ENCODE results near the gene STRN3. TPM values are rescaled to one million over a fixed set of nuclear protein-coding genes. Genes with fewer than 3 reads are reported as not detected.

STRN3 gene
- total and polyA plus RNA-seq, 2 of the 8 experiments (the other 6 are each of a cell fraction or from before 2014, with no cell fraction given) = 8.7 to 38.1 TPM

DNA sequence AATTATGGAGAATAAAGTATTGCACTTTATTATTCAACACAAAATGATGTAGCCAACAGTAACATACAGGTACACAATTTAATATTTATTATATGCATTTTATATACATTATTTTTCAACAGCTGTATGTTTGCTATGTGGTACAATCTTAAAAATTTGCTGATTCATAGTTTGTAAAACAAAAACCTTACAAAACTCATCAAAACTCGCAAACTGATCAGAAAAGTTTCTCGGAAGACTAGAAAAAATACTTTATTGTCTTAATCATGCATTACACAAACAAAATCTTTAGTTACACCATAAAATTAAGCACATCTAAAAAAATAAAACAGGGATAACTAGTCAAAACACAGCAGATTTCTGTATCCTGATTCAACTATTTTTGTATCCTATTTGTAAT, 132.4 kb downstream of the STRN3 start:
- no peak overlapping the region for H4K8ac ChIP-seq (ENCODE audit: extremely low read depth, insufficient read depth, low read length)
- no peak overlapping the region for H3K27ac ChIP-seq (ENCODE audit: low read depth, low read length)
- no peak overlapping the region for H2AK5ac ChIP-seq (ENCODE audit: low read depth, low read length)
- ChIA-PET POLR2A (ENCODE audit: partially characterized antibody) (no interaction called here), CTCF (ENCODE audit: partially characterized antibody) (no interaction called here)
- H3K9ac ChIP-seq (replicated peaks in 1 of 4; ENCODE audit: extremely low read depth in 1 of 4, low read depth in 3 of 4, low read length in 3 of 4) = no peak overlapping the region
- no peaks in the 10 kb centered on the region for H3K9me3 ChIP-seq (ENCODE audit: insufficient read depth in 2 of 2, low read depth in 1 of 2, low read length in 1 of 2)
- H3K27me3 ChIP-seq (replicated peaks in 1 of 4; ENCODE audit: control insufficient read depth in 3 of 4, extremely low read depth in 1 of 4, insufficient read depth in 3 of 4, low read length in 3 of 4) = no peaks in the 10 kb centered on the region
- 91% methylated on average over 2 of the region's 2 CpGs; no CpG with 5 or more reads in 1 of the 2 experiments for WGBS, 2 experiments (ENCODE audit: extremely low coverage in 1 of 2, insufficient coverage in 1 of 2, insufficient read length in 1 of 2, insufficient replicate concordance in 2 of 2, low coverage in 1 of 2, low lambda C conversion rate in 2 of 2, missing lambda C conversion rate in 1 of 2)
- H2BK20ac ChIP-seq (ENCODE audit: low read length) = no peak overlapping the region
- FAIRE-seq (no peak), DNase-seq (ENCODE audit: low read depth in 1 of 2, low spot score in 2 of 2) (no peak)
- no peak overlapping the region for H3K4ac ChIP-seq (replicated peaks; ENCODE audit: insufficient read length, low read depth, low read length)
- no peak overlapping the region for H4K5ac ChIP-seq (ENCODE audit: insufficient read length, low read depth, low read length)
- H2BK120ac ChIP-seq (replicated peaks; ENCODE audit: low read depth, low read length) = no peak overlapping the region
- H3K36me3 ChIP-seq (ENCODE audit: control insufficient read depth in 2 of 4, insufficient read depth in 4 of 4, low read length in 3 of 4) = peaks cover 2 to 18% (median 6%) of the 10 kb centered on the region in 4 experiments; a peak in 4 of 8 replicates
- peaks cover 0 to 3% of the 10 kb centered on the region in 2 experiments for H4K20me1 ChIP-seq (replicated peaks in 1 of 2; ENCODE audit: control insufficient read depth in 1 of 2, insufficient read depth in 2 of 2, low read length in 2 of 2)
- no peaks in the 10 kb centered on the region for H3K4me1 ChIP-seq (replicated peaks in 1 of 4; ENCODE audit: control insufficient read depth in 3 of 4, insufficient read depth in 4 of 4, low read length in 3 of 4)
- H3K4me2 ChIP-seq (ENCODE audit: insufficient read depth in 1 of 2, low read depth in 2 of 2, low read length in 2 of 2) = no peak overlapping the region
- no peak overlapping the region for H3K4me3 ChIP-seq (ENCODE audit: extremely low read depth in 1 of 4, insufficient read depth in 2 of 4, low read depth in 3 of 4, low read length in 4 of 4)
- no peak overlapping the region for H3K18ac ChIP-seq (ENCODE audit: extremely low read depth, low read length)
- no peak overlapping the region for H3K56ac ChIP-seq (replicated peaks; ENCODE audit: insufficient read length, low read depth, low read length)
- no peak overlapping the region for H3K23ac ChIP-seq (ENCODE audit: insufficient read length)
- no peak overlapping the region for H2BK5ac ChIP-seq (ENCODE audit: low read depth, low read length)
- no peaks in the 10 kb centered on the region for H3K79me1 ChIP-seq (ENCODE audit: low read depth, low read length)
- TF ChIP-seq NANOG (IDR thresholded peaks at IDR 0.05; ENCODE audit: insufficient read depth, low read depth, low read length, poor library complexity, severe bottlenecking) (no peak), RFX5 (IDR thresholded peaks at IDR 0.05; ENCODE audit: borderline replicate concordance, low read depth, low read length) (no peak), TAF1 (IDR thresholded peaks at IDR 0.05; ENCODE audit: low read depth, low read length) (no peak), USF2 (IDR thresholded peaks at IDR 0.05; ENCODE audit: low read length) (no peak), POLR2AphosphoS5 (IDR thresholded peaks at IDR 0.05; ENCODE audit: low read depth, low read length) (no peak), BCL11A (IDR thresholded peaks at IDR 0.05; ENCODE audit: low read depth in 2 of 2, low read length in 2 of 2) (no peak), RXRA (IDR thresholded peaks at IDR 0.05; ENCODE audit: insufficient read depth, low read depth, low read length) (no peak), HDAC6 (IDR thresholded peaks at IDR 0.05; ENCODE audit: low read depth, low read length) (no peak), KDM1A (IDR thresholded peaks at IDR 0.05; ENCODE audit: borderline replicate concordance, low read length) (no peak), JUND (IDR thresholded peaks at IDR 0.05; ENCODE audit: low read length) (no peak), HDAC2 (IDR thresholded peaks at IDR 0.05; ENCODE audit: borderline replicate concordance in 1 of 2, low read depth in 2 of 2, low read length in 2 of 2) (no peak), E2F6 (IDR thresholded peaks at IDR 0.05) (no peak)
- H2BK12ac ChIP-seq (ENCODE audit: low read depth, low read length) = no peak overlapping the region
- H2BK15ac ChIP-seq (ENCODE audit: low read length) = no peak overlapping the region
- no peaks in the 10 kb centered on the region for H3K79me2 ChIP-seq (ENCODE audit: control insufficient read depth in 1 of 2, insufficient read depth in 2 of 2, low read length in 2 of 2)
- H3K14ac ChIP-seq (ENCODE audit: insufficient read length) = no peak overlapping the region
- H4K91ac ChIP-seq (replicated peaks; ENCODE audit: insufficient read length, low read length) = no peak overlapping the region
- no peaks in the 10 kb centered on the region for H3K23me2 ChIP-seq (ENCODE audit: low read depth, low read length)
- no peak overlapping the region for H2AFZ ChIP-seq (ENCODE audit: low read length)

Data from H1 (cell line).